ENCODE measurements around the gene DDX11. TPM values are rescaled to one million over a fixed set of nuclear protein-coding genes. Genes with fewer than 3 reads are reported as not detected.
"Not testable (repeated sequence)": the region's sequence is repeated elsewhere in the genome, so short reads cannot be mapped to it uniquely, and the experiment has no call there.

The DDX11 gene
- total RNA-seq, 1 donor from 2014 or later, result 24.5 TPM

- Histone ChIP-seq H3K9me3 (ENCODE audit: control insufficient read depth in 3 of 3, low read length in 3 of 3) (no peaks in the 10 kb centered on the region), H3K27me3 (ENCODE audit: control insufficient read depth in 3 of 3, insufficient read depth in 3 of 3, low read length in 3 of 3) (no peaks in the 10 kb centered on the region), H3K36me3 (ENCODE audit: control insufficient read depth in 3 of 3, insufficient read depth in 3 of 3, low read length in 3 of 3) (no peaks in the 10 kb centered on the region), H3K4me1 (ENCODE audit: control insufficient read depth in 3 of 3, insufficient read depth in 3 of 3, low read length in 3 of 3) (peaks cover 0 to under 1% (median under 1%) of the 10 kb centered on the region in 3 donors), H3K4me3 (ENCODE audit: low read length in 3 of 3) (no peak overlapping the region), H3K9ac (ENCODE audit: low read depth in 1 of 3, low read length in 3 of 3) (no peak overlapping the region), H3K27ac (ENCODE audit: low read depth, low read length) (no peak overlapping the region)
Observed at GRCh38 chr12:31035967-31036665, 37.5 kb upstream of the DDX11 start.

GRCh38 chr12:31037028-31037427, 36.6 kb upstream of the DDX11 start:
- Histone ChIP-seq H3K27me3 (ENCODE audit: control insufficient read depth in 3 of 3, insufficient read depth in 3 of 3, low read length in 3 of 3) (no peaks in the 10 kb centered on the region), H3K4me3 (ENCODE audit: low read length in 3 of 3) (no peak overlapping the region), H3K4me1 (ENCODE audit: control insufficient read depth in 3 of 3, insufficient read depth in 3 of 3, low read length in 3 of 3) (peaks cover 3 to 5% (median 4%) of the 10 kb centered on the region in 3 donors), H3K36me3 (ENCODE audit: control insufficient read depth in 3 of 3, insufficient read depth in 3 of 3, low read length in 3 of 3) (no peaks in the 10 kb centered on the region), H3K27ac (ENCODE audit: low read depth, low read length) (no peak overlapping the region), H3K9ac (ENCODE audit: low read depth in 1 of 3, low read length in 3 of 3) (no peak overlapping the region), H3K9me3 (ENCODE audit: control insufficient read depth in 3 of 3, low read length in 3 of 3) (no peaks in the 10 kb centered on the region)

GRCh38 chr12:31037931-31038330, 35.7 kb upstream of the DDX11 start:
- peaks cover 3 to 5% (median 4%) of the 10 kb centered on the region in 3 donors for H3K4me1 ChIP-seq (ENCODE audit: control insufficient read depth in 3 of 3, insufficient read depth in 3 of 3, low read length in 3 of 3)
- no peak overlapping the region for H3K27ac ChIP-seq (ENCODE audit: low read depth, low read length)
- H3K9ac ChIP-seq (ENCODE audit: low read depth in 1 of 3, low read length in 3 of 3), result no peak overlapping the region
- H3K27me3 ChIP-seq (ENCODE audit: control insufficient read depth in 3 of 3, insufficient read depth in 3 of 3, low read length in 3 of 3), result no peaks in the 10 kb centered on the region
- H3K9me3 ChIP-seq (ENCODE audit: control insufficient read depth in 3 of 3, low read length in 3 of 3), result no peaks in the 10 kb centered on the region
- H3K4me3 ChIP-seq (ENCODE audit: low read length in 3 of 3), result no peak overlapping the region
- H3K36me3 ChIP-seq (ENCODE audit: control insufficient read depth in 3 of 3, insufficient read depth in 3 of 3, low read length in 3 of 3), result no peaks in the 10 kb centered on the region

GRCh38 chr12:31041033-31041564, 32.6 kb upstream of the DDX11 start:
- no peak overlapping the region for H3K27ac ChIP-seq (ENCODE audit: low read depth, low read length)

GRCh38 chr12:31050143-31050542, 23.5 kb upstream of the DDX11 start:
- H3K27me3 ChIP-seq (ENCODE audit: control insufficient read depth in 3 of 3, insufficient read depth in 3 of 3, low read length in 3 of 3); H3K9ac ChIP-seq (ENCODE audit: low read depth in 1 of 3, low read length in 3 of 3); H3K4me1 ChIP-seq (ENCODE audit: control insufficient read depth in 3 of 3, insufficient read depth in 3 of 3, low read length in 3 of 3); H3K9me3 ChIP-seq (ENCODE audit: control insufficient read depth in 3 of 3, low read length in 3 of 3); H3K36me3 ChIP-seq (ENCODE audit: control insufficient read depth in 3 of 3, insufficient read depth in 3 of 3, low read length in 3 of 3); H3K27ac ChIP-seq (ENCODE audit: low read depth, low read length); H3K4me3 ChIP-seq (ENCODE audit: low read length in 3 of 3): not testable (repeated sequence)

More at GRCh38 chr12:31041033-31041564, 32.6 kb upstream of the DDX11 start:
- no peaks in the 10 kb centered on the region for H3K27me3 ChIP-seq (ENCODE audit: control insufficient read depth in 3 of 3, insufficient read depth in 3 of 3, low read length in 3 of 3)
- peaks cover 3 to 5% (median 4%) of the 10 kb centered on the region in 3 donors for H3K4me1 ChIP-seq (ENCODE audit: control insufficient read depth in 3 of 3, insufficient read depth in 3 of 3, low read length in 3 of 3)
- no peak overlapping the region for H3K4me3 ChIP-seq (ENCODE audit: low read length in 3 of 3)
- H3K9ac ChIP-seq (ENCODE audit: low read depth in 1 of 3, low read length in 3 of 3), result peak overlapping the region in 1 of 3 donors; percentile 50
- no peaks in the 10 kb centered on the region for H3K9me3 ChIP-seq (ENCODE audit: control insufficient read depth in 3 of 3, low read length in 3 of 3)
- H3K36me3 ChIP-seq (ENCODE audit: control insufficient read depth in 3 of 3, insufficient read depth in 3 of 3, low read length in 3 of 3), result no peaks in the 10 kb centered on the region

- not testable (repeated sequence) for H3K4me3 ChIP-seq (ENCODE audit: low read length in 3 of 3); H3K27me3 ChIP-seq (ENCODE audit: control insufficient read depth in 3 of 3, insufficient read depth in 3 of 3, low read length in 3 of 3); H3K27ac ChIP-seq (ENCODE audit: low read depth, low read length)
Observed at GRCh38 chr12:31050548-31050947, 23.1 kb upstream of the DDX11 start.

GRCh38 chr12:31051692-31052091, 22.0 kb upstream of the DDX11 start:
- not testable (repeated sequence) for H3K9me3 ChIP-seq (ENCODE audit: control insufficient read depth in 3 of 3, low read length in 3 of 3); H3K9ac ChIP-seq (ENCODE audit: low read depth in 1 of 3, low read length in 3 of 3); H3K36me3 ChIP-seq (ENCODE audit: control insufficient read depth in 3 of 3, insufficient read depth in 3 of 3, low read length in 3 of 3); H3K4me1 ChIP-seq (ENCODE audit: control insufficient read depth in 3 of 3, insufficient read depth in 3 of 3, low read length in 3 of 3); H3K4me3 ChIP-seq (ENCODE audit: low read length in 3 of 3); H3K27ac ChIP-seq (ENCODE audit: low read depth, low read length); H3K27me3 ChIP-seq (ENCODE audit: control insufficient read depth in 3 of 3, insufficient read depth in 3 of 3, low read length in 3 of 3)

More at GRCh38 chr12:31050548-31050947, 23.1 kb upstream of the DDX11 start:
- not testable (repeated sequence) for H3K36me3 ChIP-seq (ENCODE audit: control insufficient read depth in 3 of 3, insufficient read depth in 3 of 3, low read length in 3 of 3); H3K9me3 ChIP-seq (ENCODE audit: control insufficient read depth in 3 of 3, low read length in 3 of 3); H3K4me1 ChIP-seq (ENCODE audit: control insufficient read depth in 3 of 3, insufficient read depth in 3 of 3, low read length in 3 of 3); H3K9ac ChIP-seq (ENCODE audit: low read depth in 1 of 3, low read length in 3 of 3)

GRCh38 chr12:31052121-31052520, 21.5 kb upstream of the DDX11 start:
- not testable (repeated sequence) for H3K9me3 ChIP-seq (ENCODE audit: control insufficient read depth in 3 of 3, low read length in 3 of 3); H3K9ac ChIP-seq (ENCODE audit: low read depth in 1 of 3, low read length in 3 of 3); H3K36me3 ChIP-seq (ENCODE audit: control insufficient read depth in 3 of 3, insufficient read depth in 3 of 3, low read length in 3 of 3); H3K4me3 ChIP-seq (ENCODE audit: low read length in 3 of 3); H3K27me3 ChIP-seq (ENCODE audit: control insufficient read depth in 3 of 3, insufficient read depth in 3 of 3, low read length in 3 of 3); H3K27ac ChIP-seq (ENCODE audit: low read depth, low read length); H3K4me1 ChIP-seq (ENCODE audit: control insufficient read depth in 3 of 3, insufficient read depth in 3 of 3, low read length in 3 of 3)

GRCh38 chr12:31052666-31053439, 20.8 kb upstream of the DDX11 start:
- not testable (repeated sequence) for H3K9ac ChIP-seq (ENCODE audit: low read depth in 1 of 3, low read length in 3 of 3); H3K9me3 ChIP-seq (ENCODE audit: control insufficient read depth in 3 of 3, low read length in 3 of 3); H3K27ac ChIP-seq (ENCODE audit: low read depth, low read length); H3K4me3 ChIP-seq (ENCODE audit: low read length in 3 of 3); H3K36me3 ChIP-seq (ENCODE audit: control insufficient read depth in 3 of 3, insufficient read depth in 3 of 3, low read length in 3 of 3); H3K27me3 ChIP-seq (ENCODE audit: control insufficient read depth in 3 of 3, insufficient read depth in 3 of 3, low read length in 3 of 3); H3K4me1 ChIP-seq (ENCODE audit: control insufficient read depth in 3 of 3, insufficient read depth in 3 of 3, low read length in 3 of 3)

GRCh38 chr12:31053944-31054343, 19.7 kb upstream of the DDX11 start:
- not testable (repeated sequence) for H3K4me3 ChIP-seq (ENCODE audit: low read length in 3 of 3); H3K36me3 ChIP-seq (ENCODE audit: control insufficient read depth in 3 of 3, insufficient read depth in 3 of 3, low read length in 3 of 3); H3K27me3 ChIP-seq (ENCODE audit: control insufficient read depth in 3 of 3, insufficient read depth in 3 of 3, low read length in 3 of 3); H3K9me3 ChIP-seq (ENCODE audit: control insufficient read depth in 3 of 3, low read length in 3 of 3); H3K27ac ChIP-seq (ENCODE audit: low read depth, low read length); H3K9ac ChIP-seq (ENCODE audit: low read depth in 1 of 3, low read length in 3 of 3); H3K4me1 ChIP-seq (ENCODE audit: control insufficient read depth in 3 of 3, insufficient read depth in 3 of 3, low read length in 3 of 3)
